Measurements from ENCODE around the gene MYO1D.

DNA sequence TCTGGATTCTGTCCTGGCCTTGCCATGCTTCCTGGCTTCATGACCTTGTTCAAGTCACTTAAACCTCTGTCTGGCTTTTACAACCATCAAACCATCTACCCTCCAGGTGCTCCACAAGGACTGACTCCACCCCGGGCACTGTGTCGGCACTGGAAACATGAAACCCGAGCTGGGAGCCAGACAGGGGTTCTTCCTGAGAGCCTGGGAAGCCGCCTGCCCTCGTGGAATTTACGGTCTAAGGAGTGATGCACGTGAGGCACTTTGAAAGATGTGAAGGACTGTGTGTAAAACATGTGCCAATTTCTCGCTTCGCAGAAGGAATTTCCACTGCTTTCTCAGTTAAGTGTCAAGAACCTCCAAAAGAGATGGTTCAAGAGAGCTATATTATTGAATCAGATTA lies 378.5 kb downstream of the MYO1D start:
- TF ChIP-seq, protein P1, sequence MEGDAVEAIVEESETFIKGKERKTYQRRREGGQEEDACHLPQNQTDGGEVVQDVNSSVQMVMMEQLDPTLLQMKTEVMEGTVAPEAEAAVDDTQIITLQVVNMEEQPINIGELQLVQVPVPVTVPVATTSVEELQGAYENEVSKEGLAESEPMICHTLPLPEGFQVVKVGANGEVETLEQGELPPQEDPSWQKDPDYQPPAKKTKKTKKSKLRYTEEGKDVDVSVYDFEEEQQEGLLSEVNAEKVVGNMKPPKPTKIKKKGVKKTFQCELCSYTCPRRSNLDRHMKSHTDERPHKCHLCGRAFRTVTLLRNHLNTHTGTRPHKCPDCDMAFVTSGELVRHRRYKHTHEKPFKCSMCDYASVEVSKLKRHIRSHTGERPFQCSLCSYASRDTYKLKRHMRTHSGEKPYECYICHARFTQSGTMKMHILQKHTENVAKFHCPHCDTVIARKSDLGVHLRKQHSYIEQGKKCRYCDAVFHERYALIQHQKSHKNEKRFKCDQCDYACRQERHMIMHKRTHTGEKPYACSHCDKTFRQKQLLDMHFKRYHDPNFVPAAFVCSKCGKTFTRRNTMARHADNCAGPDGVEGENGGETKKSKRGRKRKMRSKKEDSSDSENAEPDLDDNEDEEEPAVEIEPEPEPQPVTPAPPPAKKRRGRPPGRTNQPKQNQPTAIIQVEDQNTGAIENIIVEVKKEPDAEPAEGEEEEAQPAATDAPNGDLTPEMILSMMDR (IDR thresholded peaks at IDR 0.05), result no peak
- TF ChIP-seq POLR2AphosphoS5 (IDR thresholded peaks at IDR 0.05), result no peak
- TF ChIP-seq EP300 (IDR thresholded peaks at IDR 0.05), result no peak
- no peak for TF ChIP-seq POLR2A (IDR thresholded peaks at IDR 0.05)
